Neuronal stem cell (in vitro differentiated cells): Measurements from ENCODE around the gene CHKA.

Experiments
- DNase-seq: peaks from one replicate; pipeline ENCODE4 v3.0.0-alpha.2; 2013; ENCODE audit warnings: low spot score
- H2AFZ ChIP-seq: one replicate; pipeline ENCODE4 v1.6.1; 2013; ENCODE audit warnings: mild to moderate bottlenecking, low read length, inconsistent platforms
- H2AK5ac ChIP-seq: 2 replicates; pipeline ENCODE4 v1.6.1; 2013; ENCODE audit warnings: low read depth, mild to moderate bottlenecking, inconsistent platforms, low read length, moderate library complexity, mixed read lengths
- H2BK120ac ChIP-seq: 2 replicates; pipeline ENCODE4 v1.6.1; 2013; ENCODE audit warnings: low read depth, mild to moderate bottlenecking, inconsistent platforms, low read length, moderate library complexity, mixed read lengths
- H2BK12ac ChIP-seq: one replicate; pipeline ENCODE4 v1.6.1; 2013; ENCODE audit warnings: low read length, inconsistent platforms
- H2BK15ac ChIP-seq: 2 replicates; pipeline ENCODE4 v1.6.1; 2013; ENCODE audit warnings: mild to moderate bottlenecking, low read length, inconsistent platforms, mixed read lengths
- H2BK5ac ChIP-seq: one replicate; pipeline ENCODE4 v1.6.1; 2013; ENCODE audit warnings: inconsistent platforms, mild to moderate bottlenecking, low read length, moderate library complexity
- H3K14ac ChIP-seq: one replicate; pipeline ENCODE4 v1.6.1; 2013; ENCODE audit warnings: low read length, inconsistent platforms
- H3K18ac ChIP-seq: 2 replicates; pipeline ENCODE4 v1.6.1; 2013; ENCODE audit warnings: low read length, inconsistent platforms
- H3K23ac ChIP-seq: 2 replicates; pipeline ENCODE4 v1.6.1; 2013; ENCODE audit warnings: low read depth, mild to moderate bottlenecking, mixed read lengths, low read length, inconsistent platforms; ENCODE audit not compliant: poor library complexity
- H3K27ac ChIP-seq: replicated peaks from 3 replicates; pipeline ENCODE4 v1.5.1; 2013; ENCODE audit warnings: low read length, inconsistent platforms
- H3K27me3 ChIP-seq, 3 experiments: 2 replicates each; pipeline ENCODE4 v1.6.1; 2013; ENCODE audit warnings: low read length in 3 of 3, mild to moderate bottlenecking in 2 of 3, inconsistent platforms in 1 of 3, low read depth in 1 of 3, mixed read lengths in 1 of 3, moderate library complexity in 1 of 3; ENCODE audit not compliant: control insufficient read depth in 3 of 3, insufficient read depth in 3 of 3
- H3K36me3 ChIP-seq, 2 donors: replicated peaks in 1 of 2; 2 replicates each; pipeline ENCODE4 v1.6.1; 2013; ENCODE audit warnings: low read length in 2 of 2; ENCODE audit not compliant: control insufficient read depth in 2 of 2, insufficient read depth in 2 of 2
- H3K4ac ChIP-seq: 2 replicates; pipeline ENCODE4 v1.6.1; 2013; ENCODE audit warnings: inconsistent platforms, mild to moderate bottlenecking, low read length, moderate library complexity
- H3K4me1 ChIP-seq, 2 donors: 1 replicate in 1 of 2; 2 replicates in 1 of 2; pipeline ENCODE4 v1.6.1; 2013; ENCODE audit warnings: low read length in 2 of 2, low read depth in 1 of 2; ENCODE audit not compliant: control insufficient read depth in 2 of 2, insufficient read depth in 1 of 2
- H3K4me2 ChIP-seq: one replicate; pipeline ENCODE4 v1.6.1; 2013; ENCODE audit warnings: mild to moderate bottlenecking, low read length, inconsistent platforms; ENCODE audit not compliant: insufficient read depth, poor library complexity, severe bottlenecking
- H3K4me3 ChIP-seq, 2 donors: 2 replicates each; pipeline ENCODE4 v1.5.1; 2013; ENCODE audit warnings: low read length in 2 of 2, mild to moderate bottlenecking in 2 of 2, inconsistent platforms in 1 of 2, moderate library complexity in 1 of 2
- H3K79me1 ChIP-seq: one replicate; pipeline ENCODE4 v1.6.1; 2013; ENCODE audit warnings: low read depth, mild to moderate bottlenecking, inconsistent platforms, low read length, moderate library complexity
- H3K9ac ChIP-seq: one replicate; pipeline ENCODE4 v1.6.1; 2013; ENCODE audit warnings: mild to moderate bottlenecking, low read depth, low read length, inconsistent platforms; ENCODE audit not compliant: poor library complexity
- H3K9me3 ChIP-seq, 2 donors: replicated peaks in 1 of 2; 2 replicates each; pipeline versions ENCODE3 to v1.6.1; 2013; ENCODE audit warnings: low read length in 2 of 2, mild to moderate bottlenecking in 2 of 2, inconsistent platforms in 1 of 2, low read depth in 1 of 2, mixed read lengths in 1 of 2, moderate library complexity in 1 of 2; ENCODE audit not compliant: control insufficient read depth in 2 of 2, insufficient read depth in 1 of 2
- H4K8ac ChIP-seq: one replicate; pipeline ENCODE4 v1.6.1; 2013; ENCODE audit warnings: low read depth, mild to moderate bottlenecking, inconsistent platforms, low read length, moderate library complexity
- H4K91ac ChIP-seq: one replicate; pipeline ENCODE4 v1.6.1; 2013; ENCODE audit warnings: low read length, low read depth, mild to moderate bottlenecking, inconsistent platforms; ENCODE audit not compliant: poor library complexity
- WGBS, 2 donors: extraction: QIAGEN DNeasy Blood & Tissue Kit; methylation state at CpG; one replicate each; pipeline ENCODE4 v1.1.7; 2013; ENCODE audit warnings: missing lambda C conversion rate in 2 of 2, mixed read lengths in 1 of 2; ENCODE audit not compliant: insufficient read length in 2 of 2, insufficient replicate concordance in 1 of 2; ENCODE audit errors: extremely low coverage in 2 of 2; 5-methylcytosine and 5-hydroxymethylcytosine counted together

CHKA gene

GRCh38 chr11:68051191-68052136, 69.7 kb downstream of the CHKA start:
- no peak overlapping the region for H2AFZ ChIP-seq
- peak overlapping the region; percentile 5 for H3K18ac ChIP-seq
- no peak overlapping the region for H3K4ac ChIP-seq
- no peak overlapping the region for H4K91ac ChIP-seq
- H2BK120ac ChIP-seq = no peak overlapping the region
- H3K9me3 ChIP-seq = peaks cover 0 to 2% of the 10 kb centered on the region in 2 donors
- no peak overlapping the region for H3K9ac ChIP-seq
- H2BK15ac ChIP-seq = no peak overlapping the region
- no peak overlapping the region for H3K14ac ChIP-seq
- H3K23ac ChIP-seq = no peak overlapping the region
- no peak overlapping the region for H4K8ac ChIP-seq
- no peak for DNase-seq
- H2BK12ac ChIP-seq = no peak overlapping the region
- no peaks in the 10 kb centered on the region for H3K36me3 ChIP-seq
- no peak overlapping the region for H2BK5ac ChIP-seq
- no peak overlapping the region for H3K4me2 ChIP-seq
- no peak overlapping the region for H2AK5ac ChIP-seq
- WGBS, 2 donors = no CpG with 5 or more reads among the region's 14 CpGs
- H3K79me1 ChIP-seq = peaks cover 2% of the 10 kb centered on the region
- no peak overlapping the region for H3K4me3 ChIP-seq
- no peak overlapping the region for H3K27ac ChIP-seq
- no peaks in the 10 kb centered on the region for H3K27me3 ChIP-seq
- H3K4me1 ChIP-seq = peaks cover 0 to 3% of the 10 kb centered on the region in 2 donors

DNA sequence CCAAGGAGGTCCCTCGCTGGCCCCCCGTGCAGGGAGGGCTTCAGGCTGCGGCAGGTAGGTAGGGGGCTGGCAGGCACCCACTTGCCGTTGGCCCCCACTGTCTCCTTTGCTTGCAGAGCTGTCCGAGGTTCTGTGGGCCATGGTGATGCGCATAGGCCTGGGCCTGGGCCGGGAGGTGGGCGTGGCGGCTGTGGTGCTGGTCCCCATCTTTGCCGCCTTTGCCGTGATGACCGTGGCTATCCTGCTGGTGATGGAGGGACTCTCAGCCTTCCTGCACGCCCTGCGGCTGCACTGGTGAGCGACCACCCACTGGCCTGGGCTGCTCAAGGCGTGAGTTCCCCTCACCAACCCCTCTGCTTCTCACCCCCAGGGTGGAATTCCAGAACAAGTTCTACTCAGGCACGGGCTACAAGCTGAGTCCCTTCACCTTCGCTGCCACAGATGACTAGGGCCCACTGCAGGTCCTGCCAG, 70.8 kb downstream of the CHKA start:
- Histone ChIP-seq H2AK5ac (peak overlapping the region; percentile 78), H3K27ac (no peak overlapping the region), H3K4me3 (no peak overlapping the region), H2BK5ac (peak overlapping the region; percentile 50), H4K8ac (peak overlapping the region; percentile 31), H2AFZ (no peak overlapping the region), H2BK12ac (peak overlapping the region; percentile 67), H3K4me1 (peaks cover 0 to 3% of the 10 kb centered on the region in 2 donors), H2BK15ac (no peak overlapping the region), H3K23ac (peak overlapping the region; percentile 44), H3K27me3 (no peaks in the 10 kb centered on the region), H2BK120ac (no peak overlapping the region), H3K79me1 (peaks cover 2% of the 10 kb centered on the region), H3K14ac (peak overlapping the region; percentile 76), H4K91ac (no peak overlapping the region), H3K4ac (no peak overlapping the region), H3K36me3 (no peaks in the 10 kb centered on the region), H3K9me3 (peaks cover 0 to 2% of the 10 kb centered on the region in 2 donors), H3K9ac (peak overlapping the region; percentile 55), H3K4me2 (no peak overlapping the region), H3K18ac (peak overlapping the region; percentile 74)
- no CpG with 5 or more reads among the region's 18 CpGs for WGBS, 2 donors
- no peak for DNase-seq

DNA sequence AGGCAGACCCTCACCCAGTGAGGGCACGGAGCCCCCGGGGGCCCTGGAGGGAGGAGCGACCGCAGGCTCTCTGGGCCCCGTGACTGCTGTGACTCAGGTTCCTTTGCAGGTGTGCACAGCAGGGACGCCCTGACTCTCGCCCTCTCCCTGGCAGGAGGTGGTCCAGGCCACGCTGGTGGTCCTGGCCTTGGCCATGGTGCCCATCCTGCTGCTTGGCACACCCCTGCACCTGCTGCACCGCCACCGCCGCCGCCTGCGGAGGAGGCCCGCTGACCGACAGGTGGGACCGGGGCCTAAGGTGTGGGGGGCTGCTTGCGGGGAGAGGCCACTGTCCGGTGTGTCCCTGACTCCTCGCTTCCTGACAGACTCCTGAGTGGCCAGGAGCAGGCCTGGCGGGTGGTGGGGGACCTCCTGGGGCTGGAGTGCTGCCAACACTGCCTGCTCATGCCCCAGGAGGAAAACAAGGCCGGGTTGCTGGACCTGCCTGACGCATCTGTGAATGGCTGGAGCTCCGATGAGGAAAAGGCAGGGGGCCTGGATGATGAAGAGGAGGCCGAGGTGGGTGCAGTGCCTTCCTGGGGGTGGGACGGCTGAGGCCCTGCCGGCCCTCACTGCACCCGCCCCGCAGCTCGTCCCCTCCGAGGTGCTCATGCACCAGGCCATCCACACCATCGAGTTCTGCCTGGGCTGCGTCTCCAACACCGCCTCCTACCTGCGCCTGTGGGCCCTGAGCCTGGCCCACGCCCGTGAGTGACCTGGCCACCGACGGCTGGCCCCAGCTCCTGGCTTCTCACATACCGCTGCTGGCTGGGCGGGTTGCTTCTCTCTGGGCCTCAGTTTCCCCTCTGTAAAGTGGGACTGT, 71.4 kb downstream of the CHKA start:
- Histone ChIP-seq H3K27ac (no peak overlapping the region), H3K18ac (peak overlapping the region; percentile 74), H3K23ac (peak overlapping the region; percentile 44), H2BK120ac (no peak overlapping the region), H3K36me3 (no peaks in the 10 kb centered on the region), H3K9me3 (peaks cover 0 to 2% of the 10 kb centered on the region in 2 donors), H3K79me1 (peaks cover 2% of the 10 kb centered on the region), H4K8ac (peak overlapping the region; percentile 86), H3K4me3 (no peak overlapping the region), H3K9ac (peak overlapping the region; percentile 63), H3K27me3 (no peaks in the 10 kb centered on the region), H2AFZ (no peak overlapping the region), H3K4me2 (no peak overlapping the region), H4K91ac (no peak overlapping the region), H2BK12ac (peak overlapping the region; percentile 9), H3K4ac (no peak overlapping the region), H2BK5ac (peak overlapping the region; percentile 53), H2BK15ac (no peak overlapping the region), H3K4me1 (peaks cover 0 to 3% of the 10 kb centered on the region in 2 donors), H2AK5ac (peak overlapping the region; percentile 78), H3K14ac (peak overlapping the region; percentile 76)
- DNase-seq = no peak
- no CpG with 5 or more reads among the region's 40 CpGs for WGBS, 2 donors
